ENCODE measurements around the gene STAC3. TPM values are rescaled to one million over a fixed set of nuclear protein-coding genes. Genes with fewer than 3 reads are reported as not detected.
A peak's percentile ranks its signal among the peaks of the same experiment; 100 is the strongest.

Gene STAC3
- total and polyA plus RNA-seq, 9 of the 15 experiments (the other 6 are each of a cell fraction or from before 2014, with no cell fraction given) = 0.45 to 6.4 (median 3.3) TPM

- TF ChIP-seq RERE (CRISPR knock-in tag; IDR thresholded peaks at IDR 0.05; ENCODE audit: borderline replicate concordance) (no peak), ZBTB7A (IDR thresholded peaks at IDR 0.05; ENCODE audit: borderline replicate concordance, control insufficient read depth, low read depth, low read length) (no peak; the same call in 1 of the 2 replicates), SAFB2 (IDR thresholded peaks at IDR 0.05; ENCODE audit: borderline replicate concordance, low read depth, low read length, severe bottlenecking) (no peak), ZBTB9 (CRISPR knock-in tag; IDR thresholded peaks at IDR 0.05) (no peak), ZNF165 (CRISPR knock-in tag; IDR thresholded peaks at IDR 0.05; ENCODE audit: borderline replicate concordance) (no peak), ZNF282 (CRISPR knock-in tag; IDR thresholded peaks at IDR 0.05) (no peak), ZNF76 (CRISPR knock-in tag; IDR thresholded peaks at IDR 0.05; ENCODE audit: borderline replicate concordance) (no peak), C11orf30 (IDR thresholded peaks at IDR 0.05; ENCODE audit: low read depth) (no peak), MAFK (IDR thresholded peaks at IDR 0.05; ENCODE audit: low read length) (no peak), MXI1 (IDR thresholded peaks at IDR 0.05; ENCODE audit: low read depth, low read length) (no peak), HMGXB4 (CRISPR knock-in tag; IDR thresholded peaks at IDR 0.05) (no peak), RB1 (IDR thresholded peaks at IDR 0.05; ENCODE audit: low read depth) (no peak), ZNF57 (CRISPR knock-in tag; IDR thresholded peaks at IDR 0.05) (no peak), TSHZ1 (CRISPR knock-in tag; IDR thresholded peaks at IDR 0.05) (no peak), GABPB1 (CRISPR knock-in tag; IDR thresholded peaks at IDR 0.05) (peak; percentile 24; the same call in 1 of the 2 replicates)
Observed at GRCh38 chr12:57240066-57240921, 10.7 kb downstream of the STAC3 start (continued).
